ENCODE measurements around the gene CHPF.
A peak's percentile ranks its signal among the peaks of the same experiment; 100 is the strongest.

The CHPF gene

DNA sequence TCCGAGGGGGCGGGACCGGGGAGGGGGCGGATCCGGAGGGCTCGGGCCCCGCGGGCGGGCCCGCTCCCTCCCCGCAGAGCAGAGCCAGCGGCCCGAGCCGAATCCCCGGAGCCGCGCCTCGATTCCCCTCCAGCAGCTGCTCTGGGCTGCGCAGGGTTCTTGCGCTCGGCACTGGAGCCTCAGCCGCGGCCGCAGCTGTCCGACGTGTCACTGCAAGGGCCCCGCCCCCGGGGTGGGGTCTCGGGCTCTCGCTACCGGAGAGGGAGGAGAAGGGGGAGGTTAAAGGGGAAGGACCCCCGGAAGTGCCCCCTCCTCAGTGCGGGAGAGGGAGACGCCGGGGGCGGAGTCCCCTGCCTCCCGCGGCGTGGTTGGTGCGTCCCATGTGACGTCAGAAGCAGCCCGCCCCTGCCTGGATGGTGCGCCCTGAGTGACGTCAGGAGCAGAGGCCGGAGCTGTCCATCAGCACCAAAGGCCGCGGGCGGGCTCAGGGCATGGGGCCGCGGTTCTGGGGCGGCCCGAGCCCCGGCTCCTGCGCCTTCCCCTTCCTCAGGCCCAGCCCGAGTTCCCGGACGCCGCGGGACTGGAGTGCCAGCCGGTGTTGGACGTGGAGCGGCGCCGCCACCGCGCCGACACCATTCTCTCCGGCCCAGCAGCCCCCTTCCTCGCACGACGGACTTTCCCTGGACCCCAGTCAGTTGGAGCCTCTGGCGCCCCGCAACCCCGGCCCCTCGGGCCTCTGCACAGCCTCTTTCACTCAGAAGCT lies at the start of gene CHPF, which contains the start of gene TMEM198:
CHPF (minus strand) TSS at position 214 of the 763 bp plus-strand sequence. CDS start 271 bp downstream, outside the sequence.
TMEM198 (plus strand) TSS at position 433 of the 763 bp plus-strand sequence. CDS start 700 bp downstream, outside the sequence.
- DNase-seq, result peak; percentile 79

DNA sequence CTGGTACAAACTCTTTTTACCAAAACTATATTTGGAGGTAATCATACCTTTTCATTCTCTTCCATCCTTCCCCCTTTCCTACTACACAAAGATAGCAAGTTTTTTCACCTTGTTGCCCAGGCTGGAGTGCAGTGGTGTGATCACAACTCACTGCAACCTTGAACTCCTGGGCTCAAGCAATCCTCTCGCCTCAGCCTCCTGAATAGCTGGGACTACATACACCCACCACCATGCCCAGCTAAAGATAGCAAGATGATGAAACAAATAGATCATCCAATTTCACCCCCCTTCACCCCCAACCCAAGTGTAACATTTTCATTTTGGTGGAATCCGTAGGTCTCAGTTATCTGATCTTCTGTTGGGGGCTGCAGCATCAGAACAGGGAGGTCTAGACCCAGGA lies 49.5 kb upstream of the CHPF start:
- DNase-seq, result no peak

- DNase-seq, result no peak
Measured at GRCh38 chr2:219592736-219593135, 49.1 kb upstream of the CHPF start.

- DNase-seq, result no peak
Measured at GRCh38 chr2:219591091-219591490, 47.5 kb upstream of the CHPF start.

- no peak for DNase-seq
Measured at GRCh38 chr2:219581346-219581745, 37.7 kb upstream of the CHPF start.

DNA sequence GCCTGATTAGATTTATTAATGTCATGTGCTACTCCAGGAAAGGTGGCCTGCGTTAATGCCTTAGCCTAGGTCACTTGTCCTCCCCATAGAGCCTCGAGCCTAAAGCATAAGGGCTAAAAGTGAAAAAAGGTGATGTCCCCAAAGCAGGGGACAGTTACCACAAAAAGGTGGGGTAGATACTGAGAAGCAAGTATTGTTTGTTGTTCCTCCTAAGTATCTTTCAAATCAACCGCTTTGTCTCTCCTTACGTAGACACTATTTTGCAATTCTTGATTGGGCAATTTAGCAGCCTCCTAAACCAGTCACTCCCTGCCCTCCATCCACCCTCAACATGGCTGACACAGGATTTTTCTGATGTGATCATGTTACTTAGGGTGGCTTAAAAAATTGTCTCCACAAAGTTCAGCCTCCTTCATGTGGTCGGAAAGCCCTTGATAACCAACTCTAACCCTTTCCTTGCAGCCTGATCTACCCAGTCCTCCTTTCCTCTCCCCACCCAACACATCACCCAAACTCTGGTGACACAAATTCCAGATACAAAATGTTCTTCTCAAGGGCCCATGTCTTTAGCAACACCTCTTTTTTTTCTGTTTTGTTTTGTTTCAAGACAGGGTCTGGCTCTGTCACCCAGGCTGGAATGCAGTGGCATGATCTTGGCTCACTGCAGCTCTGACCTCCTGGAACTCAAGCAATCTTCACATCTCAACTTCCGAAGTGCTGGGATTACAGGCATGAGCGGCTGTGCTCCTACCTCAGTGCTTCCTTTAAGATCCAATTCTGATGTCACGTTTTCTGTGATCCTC lies 35.4 kb upstream of the CHPF start:
- DNase-seq, result no peak

GRCh38 chr2:219576505-219577388 lies 33.1 kb upstream of the CHPF start:
- DNase-seq, result no peak

- DNase-seq, result no peak
Measured at GRCh38 chr2:219575566-219576504, 32.2 kb upstream of the CHPF start.

DNA sequence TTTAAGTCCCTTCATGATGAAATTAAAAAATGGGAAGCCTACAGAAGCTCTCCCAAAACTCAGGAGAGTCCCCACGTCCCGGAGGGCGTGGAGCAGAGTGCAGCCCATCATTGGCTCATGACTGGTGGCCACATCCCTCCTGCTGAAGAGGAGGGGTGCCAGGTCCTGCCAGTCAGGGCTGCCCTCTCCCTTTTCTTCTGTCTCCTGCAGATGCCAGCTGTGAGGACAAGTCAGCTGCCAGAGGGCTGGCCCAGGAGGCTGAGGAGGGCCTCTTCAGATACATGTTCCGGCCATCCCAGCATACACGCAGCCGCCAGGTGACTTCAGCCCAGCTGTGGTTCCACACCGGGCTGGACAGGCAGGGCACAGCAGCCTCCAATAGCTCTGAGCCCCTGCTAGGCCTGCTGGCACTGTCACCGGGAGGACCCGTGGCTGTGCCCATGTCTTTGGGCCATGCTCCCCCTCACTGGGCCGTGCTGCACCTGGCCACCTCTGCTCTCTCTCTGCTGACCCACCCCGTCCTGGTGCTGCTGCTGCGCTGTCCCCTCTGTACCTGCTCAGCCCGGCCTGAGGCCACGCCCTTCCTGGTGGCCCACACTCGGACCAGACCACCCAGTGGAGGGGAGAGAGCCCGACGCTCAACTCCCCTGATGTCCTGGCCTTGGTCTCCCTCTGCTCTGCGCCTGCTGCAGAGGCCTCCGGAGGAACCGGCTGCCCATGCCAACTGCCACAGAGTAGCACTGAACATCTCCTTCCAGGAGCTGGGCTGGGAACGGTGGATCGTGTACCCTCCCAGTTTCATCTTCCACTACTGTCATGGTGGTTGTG lies 31.1 kb upstream of the CHPF start:
- DNase-seq, result no peak

GRCh38 chr2:219573166-219573565 lies 29.6 kb upstream of the CHPF start:
- DNase-seq, result no peak

GRCh38 chr2:219572237-219573001 lies 28.8 kb upstream of the CHPF start, which contains the start of gene INHA:
Gene INHA (plus strand): TSS chr2:219572310. CDS start chr2:219572375, 65 bp downstream.
- DNase-seq, result no peak

DNA sequence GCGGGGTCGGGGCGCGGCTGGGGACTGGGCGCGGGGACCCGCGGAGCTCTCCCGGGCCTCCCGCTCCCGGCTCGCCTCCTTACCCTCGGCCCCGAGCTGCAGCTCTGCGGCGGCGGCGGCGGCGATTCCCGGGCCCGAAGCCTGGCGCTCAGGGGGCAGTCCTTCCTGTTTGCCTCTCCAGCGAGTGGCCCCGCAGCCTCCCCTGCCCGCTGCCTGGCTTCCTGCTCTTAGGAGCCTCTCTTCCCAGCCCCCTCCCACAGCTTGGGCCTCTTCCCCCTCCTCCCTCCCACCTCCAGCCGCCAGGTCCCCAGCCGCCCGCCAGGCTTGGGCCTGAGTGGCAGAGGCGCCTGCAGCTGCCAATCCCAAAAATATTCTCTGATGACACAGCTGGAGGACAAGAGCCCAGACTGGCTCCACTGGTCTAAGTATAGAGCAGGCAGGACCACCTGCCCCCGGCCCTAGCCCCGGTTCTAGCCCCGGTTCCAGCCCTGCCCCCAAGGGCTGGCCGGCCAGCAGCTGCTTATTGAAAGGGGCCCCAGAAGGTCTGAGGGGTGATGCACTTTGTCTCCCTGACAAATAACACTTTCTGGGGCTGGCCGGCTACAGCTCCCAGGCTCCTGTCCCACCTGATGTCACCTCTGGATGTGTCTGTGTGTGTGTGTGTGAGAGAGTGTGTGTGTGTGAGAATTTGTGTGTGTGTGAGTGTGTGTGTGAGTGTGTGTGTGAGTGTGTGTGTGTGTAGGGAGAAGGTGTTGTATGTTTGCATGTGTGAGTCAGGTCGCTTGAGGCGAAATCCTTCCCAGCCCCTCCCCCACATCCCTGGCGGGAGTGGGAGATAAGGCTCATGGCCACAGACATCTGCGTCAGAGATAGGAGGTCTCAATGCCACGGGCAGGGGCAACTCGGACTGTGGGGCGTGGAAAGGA lies 28.0 kb upstream of the CHPF start, which contains the start of gene OBSL1:
OBSL1 (minus strand) TSS at position 229 of the 926 bp plus-strand sequence. CDS start 307 bp downstream, outside the sequence.
- no peak for DNase-seq

DNA sequence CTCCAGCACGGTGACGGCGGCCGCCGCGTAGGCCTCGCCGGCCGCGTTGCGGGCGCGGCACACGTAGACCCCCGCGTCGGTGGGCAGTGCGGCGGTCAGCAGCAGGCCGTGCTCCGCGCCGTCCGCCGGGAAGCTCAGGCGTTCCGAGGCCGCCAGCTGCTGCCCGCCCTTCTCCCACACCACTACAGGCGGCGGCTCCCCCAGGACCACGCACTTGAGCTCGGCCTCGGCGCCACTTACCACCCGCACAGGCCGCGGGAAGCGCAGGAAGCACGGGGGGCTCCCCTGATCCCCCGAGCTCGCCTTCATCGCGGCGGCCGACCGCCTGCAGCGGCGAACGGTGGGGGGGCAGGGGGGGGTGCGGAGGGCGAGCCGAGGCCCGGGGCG lies 27.3 kb upstream of the CHPF start:
- no peak for DNase-seq

DNA sequence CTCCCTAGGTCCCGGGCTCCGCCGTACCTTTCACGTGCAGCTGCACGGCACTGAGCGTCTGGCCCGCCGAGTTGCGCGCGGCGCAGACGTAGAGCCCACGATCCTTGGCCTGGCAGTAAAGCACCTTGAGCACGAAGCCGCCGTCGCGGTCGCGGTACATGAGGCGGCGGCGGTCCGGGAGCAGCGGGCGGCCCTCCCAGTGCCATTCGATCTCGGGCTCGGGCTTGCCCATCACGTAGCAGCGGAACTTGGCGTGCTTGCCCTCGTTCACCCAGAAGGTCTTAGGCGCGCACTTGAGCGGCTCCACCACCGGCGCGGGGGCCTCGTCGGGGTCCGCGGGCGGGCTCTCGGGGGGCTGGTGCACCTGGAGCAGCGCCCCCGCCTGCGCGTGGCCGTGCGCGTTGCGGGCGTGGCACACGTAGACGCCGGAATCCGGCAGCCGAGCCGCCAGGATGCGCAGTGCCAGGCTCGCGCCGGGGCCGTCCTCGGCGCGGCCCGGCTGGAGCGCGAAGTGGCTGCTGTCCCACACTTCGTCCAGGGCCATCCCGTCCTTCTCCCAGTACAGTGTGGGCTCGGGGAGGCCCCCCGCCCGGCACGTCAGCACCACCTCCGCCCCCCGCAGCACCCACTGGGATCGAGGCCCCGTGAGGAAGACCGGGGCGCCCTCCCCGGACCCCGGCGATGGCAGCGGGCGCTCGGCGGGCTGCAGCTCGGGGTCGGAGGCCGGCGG lies 26.8 kb upstream of the CHPF start:
- DNase-seq, result no peak

DNA sequence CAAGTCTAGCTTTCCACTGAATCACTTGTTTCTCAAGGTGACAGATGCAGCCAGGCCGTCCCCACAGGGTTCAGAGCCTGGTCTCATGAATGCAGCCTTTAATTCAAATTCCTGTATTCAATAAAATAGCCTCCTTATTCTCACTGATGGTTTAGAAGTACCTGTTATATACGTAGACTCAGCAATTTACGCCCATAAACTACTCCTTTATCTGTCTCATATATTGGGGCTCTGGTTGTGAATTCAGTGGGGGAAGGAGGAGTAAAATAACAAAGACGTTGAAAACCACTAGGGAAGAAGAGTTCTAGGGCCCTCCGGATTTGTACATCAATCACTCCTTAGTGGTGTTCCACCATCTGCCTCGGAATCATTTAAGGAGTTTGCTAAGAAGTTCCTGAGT lies 26.0 kb upstream of the CHPF start:
- DNase-seq, result no peak

DNA sequence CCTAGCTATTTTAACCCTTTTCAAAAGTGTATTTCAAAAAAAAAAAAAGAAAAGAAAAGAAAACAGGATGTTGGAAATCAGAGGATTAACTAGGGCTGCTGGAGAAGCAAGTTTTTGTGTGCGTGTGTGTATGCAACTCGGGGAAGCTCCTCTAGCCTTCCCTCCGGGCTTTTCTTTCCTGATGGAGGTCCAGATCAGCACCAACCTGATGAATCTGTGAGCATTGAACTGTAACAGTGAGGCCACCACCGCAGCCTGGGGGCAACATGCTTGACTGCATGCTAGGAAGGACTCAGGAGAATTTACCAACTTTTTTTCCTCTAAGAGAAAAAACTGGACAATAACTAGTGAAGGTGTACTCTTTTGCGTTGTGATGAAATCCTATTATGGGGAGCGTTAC lies 25.4 kb upstream of the CHPF start:
- DNase-seq, result no peak

GRCh38 chr2:219567791-219568361 lies 24.3 kb upstream of the CHPF start:
- no peak for DNase-seq

DNA sequence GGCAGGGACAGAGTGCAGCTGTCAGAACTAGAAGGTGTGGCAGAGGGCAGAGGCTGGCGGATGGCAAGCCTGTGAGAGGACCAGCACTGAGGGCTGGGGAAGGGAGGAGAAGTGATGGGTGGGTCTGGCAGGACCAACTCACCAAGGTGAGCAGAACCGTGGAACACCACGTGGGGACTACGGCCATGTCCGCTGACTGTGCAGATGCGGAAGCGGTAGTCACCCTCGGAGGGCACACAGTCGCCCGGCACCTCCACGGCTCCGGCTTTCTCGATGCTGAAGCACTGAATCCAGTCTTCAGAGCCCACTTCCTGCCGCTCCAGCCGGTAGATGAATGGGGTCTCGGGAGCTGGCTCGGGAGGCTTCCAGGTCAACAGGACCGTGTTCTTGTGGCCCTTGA lies 23.5 kb upstream of the CHPF start:
- no peak for DNase-seq
